NCI-H2029 (cell line): ENCODE data around the gene KCNH4.
"Not testable (repeated sequence)": the region's sequence is repeated elsewhere in the genome, so short reads cannot be mapped to it uniquely, and the experiment has no call there.

Experiments
- DNase-seq: peaks from one replicate; lab custom pipeline; 2025; lab: John Stamatoyannopoulos, UW

KCNH4 gene

DNA sequence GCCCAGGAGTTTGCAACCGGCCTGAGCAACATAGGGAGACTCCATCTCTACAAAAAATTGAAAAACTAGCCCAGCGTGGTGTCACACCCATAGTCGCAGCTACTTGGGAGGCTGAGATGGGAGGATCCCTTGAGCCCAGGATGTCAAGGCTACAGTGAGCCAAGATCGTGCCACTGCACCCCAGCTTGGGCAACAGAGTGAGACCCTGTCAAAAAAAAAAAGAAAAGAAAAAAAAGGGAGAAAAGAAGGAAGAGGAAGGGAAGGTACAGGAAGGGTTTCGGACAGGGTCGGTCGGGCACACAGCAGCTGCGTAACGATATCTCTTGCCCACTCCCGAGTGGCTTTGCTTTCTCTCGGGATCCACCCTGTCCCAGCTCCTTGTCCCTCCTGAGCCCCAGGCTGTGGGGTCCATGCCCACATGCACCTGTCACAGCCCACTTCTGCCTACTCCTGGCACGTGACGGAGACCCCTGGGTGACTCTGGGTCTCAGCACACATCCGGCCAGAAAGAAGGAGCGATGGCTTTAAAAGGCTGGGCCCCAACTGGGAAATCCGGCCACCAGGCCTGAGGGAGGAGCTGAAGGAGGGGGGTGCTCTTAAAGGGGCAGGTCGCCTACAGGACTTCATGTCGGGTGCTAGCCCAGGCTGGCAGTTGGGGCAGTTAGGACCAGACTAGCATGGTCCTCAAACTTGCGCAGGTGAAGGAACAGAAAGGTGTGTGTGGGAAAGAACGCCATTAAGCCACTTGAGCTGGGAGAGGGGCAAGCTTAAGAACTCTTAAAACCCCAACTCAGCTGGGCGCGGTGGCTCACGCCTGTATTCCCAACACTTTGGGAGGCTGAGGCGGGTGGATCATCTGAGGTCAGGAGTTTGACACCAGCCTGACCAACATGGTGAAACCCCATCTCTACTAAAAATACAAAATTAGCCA, 13.3 kb upstream of the KCNH4 start, which contains the start of gene GHDC:
Gene GHDC, minus strand, starts transcription at position 526 of the 931 bp plus-strand sequence. CDS start 913 bp downstream, outside the sequence.
- peak; percentile 64 for DNase-seq

DNA sequence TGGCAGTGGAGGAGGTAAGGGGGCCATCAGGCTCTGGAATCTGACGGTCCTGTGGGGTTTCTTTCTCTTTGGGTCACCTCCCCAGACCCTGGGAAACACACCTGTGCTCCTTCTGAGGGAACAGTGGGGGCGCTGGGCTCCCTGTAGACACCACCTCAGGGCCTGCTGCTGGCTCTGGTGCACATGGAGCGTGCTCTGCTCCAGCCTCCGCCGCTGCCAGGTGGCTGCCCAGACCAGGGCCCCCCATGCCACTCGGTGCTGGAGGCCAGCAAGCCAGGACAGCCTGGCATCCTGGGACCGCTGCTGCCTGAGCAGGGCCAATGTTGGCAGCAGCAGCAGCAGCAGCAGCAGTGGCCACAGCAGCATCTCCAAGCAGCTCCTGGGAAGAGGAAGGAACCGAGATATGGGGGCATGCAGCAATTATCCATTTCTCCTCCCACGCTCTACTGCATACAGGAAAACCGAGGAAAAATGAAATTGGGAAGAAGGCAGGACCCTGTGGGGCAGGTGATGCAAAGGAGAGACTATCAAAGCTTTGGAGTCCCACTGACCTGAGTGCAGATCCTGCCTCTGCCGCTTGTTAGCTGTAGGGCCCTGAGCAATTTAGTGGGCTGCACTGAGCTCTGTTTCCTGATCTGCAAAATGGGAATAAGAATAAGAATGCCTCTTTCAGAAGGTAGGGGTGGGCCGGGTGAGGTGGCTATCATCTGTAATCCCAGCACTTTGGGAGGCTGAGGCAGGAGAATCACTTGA, 12.4 kb upstream of the KCNH4 start:
- DNase-seq, result no peak

DNA sequence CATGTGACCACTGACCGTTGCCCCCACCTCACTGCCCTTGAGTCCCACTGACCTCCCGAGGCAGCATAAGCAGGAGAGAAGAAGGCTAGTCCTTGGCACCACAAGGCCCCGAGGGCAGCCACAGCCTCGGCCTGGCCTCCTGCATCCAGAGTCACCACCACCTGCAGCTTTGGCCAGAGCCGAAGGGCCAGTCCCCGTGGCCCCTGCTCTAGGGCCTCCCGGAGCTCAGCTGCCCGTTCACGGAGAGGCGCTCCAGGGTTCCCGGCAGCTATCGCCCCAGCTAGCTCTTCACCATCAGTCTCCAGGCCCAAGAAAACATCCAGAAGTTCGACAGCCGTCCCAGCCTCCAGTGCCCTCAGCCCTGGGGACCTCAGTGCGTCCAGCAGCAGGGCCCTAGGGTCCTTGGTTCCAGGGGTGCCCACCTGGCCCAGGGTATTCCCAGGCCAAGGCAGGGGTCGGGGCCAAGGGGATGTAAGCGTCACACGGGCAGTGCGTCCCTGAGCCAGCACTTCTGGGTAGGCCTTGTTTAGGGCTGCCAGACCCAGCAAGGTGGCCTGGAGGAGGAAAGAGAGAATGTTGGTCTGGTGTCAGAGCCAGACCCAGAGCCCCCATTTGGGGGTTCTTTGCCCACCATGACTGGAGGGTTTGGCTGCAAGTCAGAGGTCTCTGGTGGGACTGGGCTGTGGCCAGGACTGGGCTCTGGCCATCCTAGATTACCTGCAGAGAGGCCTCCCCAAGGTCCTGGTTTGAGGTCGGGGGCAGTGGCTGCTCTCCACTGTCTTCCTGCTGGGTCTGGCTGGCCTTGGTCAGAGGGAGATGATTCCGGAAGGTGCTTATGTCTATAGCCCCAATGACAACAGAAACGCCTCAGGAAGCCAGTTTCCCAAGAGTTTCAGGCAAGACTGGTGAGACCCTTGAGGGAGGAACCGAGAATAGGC, 11.5 kb upstream of the KCNH4 start:
- no peak for DNase-seq

DNA sequence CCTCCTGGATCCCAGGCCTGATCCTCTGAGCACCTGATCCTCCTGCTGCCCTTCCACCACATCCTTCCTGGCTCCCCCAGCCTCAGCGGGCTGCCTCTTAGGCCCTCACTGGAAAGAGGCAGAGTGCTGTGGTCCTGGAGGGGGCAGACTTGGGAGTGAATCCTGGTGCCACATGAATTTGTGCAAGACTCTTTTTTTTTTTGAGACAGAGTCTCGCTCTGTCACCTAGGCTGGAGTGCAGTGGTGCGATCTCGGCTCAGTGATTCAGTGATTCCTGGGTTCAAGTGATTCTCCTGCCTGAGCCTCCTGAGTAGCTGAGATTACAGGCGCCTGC, 10.3 kb upstream of the KCNH4 start:
- no peak for DNase-seq

DNA sequence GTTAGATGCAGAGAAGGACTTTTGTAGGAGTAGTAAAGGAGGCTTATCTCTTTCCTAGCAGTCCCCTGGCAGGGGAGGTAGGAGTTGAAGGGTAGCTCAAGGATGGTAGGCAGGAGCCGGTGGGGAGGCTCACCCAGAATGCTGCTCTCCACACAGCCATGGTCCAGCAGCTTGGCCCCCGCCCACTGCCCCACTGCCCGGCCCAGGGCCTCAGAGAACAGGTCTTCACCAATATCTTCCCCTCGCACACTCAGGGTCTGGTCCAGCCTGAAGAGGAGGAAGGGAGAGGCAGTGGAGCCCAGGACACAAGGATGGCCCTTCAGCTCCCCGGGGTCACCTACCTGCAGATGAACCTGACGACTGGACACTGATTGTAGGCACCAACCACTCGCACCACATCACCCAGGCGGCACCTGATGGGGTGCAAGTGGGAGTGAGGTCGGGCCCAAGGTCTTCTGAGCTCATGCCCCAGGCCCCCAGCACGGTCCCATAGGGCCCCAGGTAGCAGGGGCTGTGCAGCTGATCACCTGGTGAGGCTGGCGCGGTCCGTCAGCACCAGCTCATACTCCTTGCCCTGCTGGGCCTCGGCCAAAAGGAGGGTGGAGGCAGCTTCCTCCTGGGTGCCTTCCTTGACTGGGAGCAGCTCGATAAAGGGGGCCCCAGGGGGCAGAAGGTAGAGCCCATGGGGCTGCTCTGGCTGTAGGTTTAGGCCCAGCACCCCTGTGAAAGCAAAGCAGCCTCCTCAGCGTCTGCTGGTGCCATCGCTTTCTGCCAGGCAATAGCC, 9.7 kb upstream of the KCNH4 start:
- no peak for DNase-seq

DNA sequence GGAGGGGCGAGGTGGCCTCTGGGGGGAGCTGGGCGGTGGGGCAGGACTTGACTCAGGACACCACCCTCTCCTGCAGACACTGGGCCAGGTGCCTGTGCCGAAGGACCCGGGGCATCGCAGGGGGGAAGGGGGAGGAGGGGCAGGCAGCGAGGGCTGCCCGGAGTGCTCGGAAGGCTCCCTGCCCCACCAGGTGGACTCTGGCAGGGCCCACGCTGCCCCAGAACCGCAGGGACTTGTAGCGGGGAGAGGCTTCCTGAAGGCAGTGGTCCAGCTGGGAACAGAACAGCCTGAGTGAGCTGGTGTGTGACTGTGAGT, 8.7 kb upstream of the KCNH4 start:
- DNase-seq, result no peak

DNA sequence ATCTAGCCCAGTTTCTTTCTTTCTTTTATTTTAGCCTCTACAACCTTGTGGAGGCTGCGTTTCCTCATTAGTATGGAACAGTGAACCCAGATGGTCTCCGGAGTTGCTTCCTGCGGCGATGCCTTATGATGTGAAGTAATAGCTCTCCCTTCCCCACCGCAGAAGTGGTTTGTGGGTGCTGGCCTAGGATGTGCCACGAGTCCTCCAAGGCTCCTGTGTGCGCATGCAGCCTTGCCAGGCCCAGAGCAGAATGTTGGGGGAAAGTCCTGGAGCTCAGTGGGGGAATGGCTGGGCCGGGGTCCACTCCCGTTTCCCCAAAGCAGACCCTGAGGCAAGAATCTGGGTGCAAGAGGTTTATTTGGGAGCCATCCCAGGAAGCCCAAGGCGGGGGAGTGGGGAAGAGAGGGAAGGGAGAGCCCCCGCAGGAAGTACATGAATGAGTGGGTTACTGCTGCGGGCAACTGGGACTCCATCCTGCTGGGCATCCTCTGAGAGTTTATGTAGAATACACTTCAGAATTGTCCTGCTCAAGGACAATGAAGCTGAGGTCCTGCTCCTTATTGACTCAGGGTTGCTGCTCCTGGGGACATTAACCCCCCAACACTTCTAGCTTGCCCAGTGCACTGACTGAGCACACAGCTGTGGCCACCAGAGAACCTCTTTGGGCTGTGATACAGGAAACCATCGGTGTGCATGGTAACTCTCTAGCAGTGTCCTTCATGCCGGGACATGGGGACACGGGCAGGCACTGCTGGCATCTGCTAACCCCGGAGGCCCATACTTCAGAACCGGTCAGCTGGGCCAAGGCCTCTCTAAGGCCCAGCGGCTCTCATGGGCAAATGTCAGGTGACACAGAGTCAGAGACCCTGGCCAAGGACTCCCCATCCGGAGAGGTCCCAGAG, 8.1 kb upstream of the KCNH4 start:
- no peak for DNase-seq

DNA sequence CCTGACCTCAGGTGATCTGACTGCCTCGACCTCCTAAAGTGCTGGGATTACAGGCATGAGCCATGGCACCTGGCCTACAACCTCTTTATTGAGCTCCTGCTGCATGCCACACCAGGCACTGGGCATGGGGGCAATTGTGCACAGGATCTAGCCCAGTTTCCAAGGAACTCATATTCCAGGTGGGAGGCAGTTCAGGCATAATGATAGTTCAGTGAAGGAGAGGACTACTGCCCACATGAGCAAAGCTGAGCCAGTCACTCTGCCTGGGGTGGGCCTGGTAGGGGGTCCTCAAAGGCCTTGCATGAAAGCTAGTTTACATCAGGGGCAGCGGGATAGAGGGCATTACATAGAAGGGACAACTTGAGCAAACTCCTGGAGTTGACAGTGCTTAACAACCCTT, 6.9 kb upstream of the KCNH4 start:
- DNase-seq, result no peak

DNA sequence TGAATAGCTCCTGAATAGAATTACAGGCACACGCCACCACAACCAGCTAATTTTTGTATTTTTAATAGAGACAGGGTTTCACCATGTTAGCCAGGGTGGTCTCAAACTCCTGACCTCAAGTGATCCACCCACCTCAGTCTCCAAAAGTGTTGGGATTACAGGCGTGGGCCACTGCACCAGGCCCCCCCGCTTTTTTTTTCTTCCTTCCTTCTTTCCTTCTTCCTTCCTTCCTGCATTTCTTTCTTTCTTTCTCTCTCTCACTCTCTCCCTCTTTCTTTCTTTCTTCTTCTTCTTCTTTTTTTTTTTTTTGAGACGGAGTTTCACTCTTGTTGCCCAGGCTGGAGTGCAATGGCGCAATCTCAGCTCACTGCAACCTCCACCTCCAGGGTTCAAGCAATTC, 5.2 kb upstream of the KCNH4 start:
- DNase-seq, result not testable (repeated sequence)

DNA sequence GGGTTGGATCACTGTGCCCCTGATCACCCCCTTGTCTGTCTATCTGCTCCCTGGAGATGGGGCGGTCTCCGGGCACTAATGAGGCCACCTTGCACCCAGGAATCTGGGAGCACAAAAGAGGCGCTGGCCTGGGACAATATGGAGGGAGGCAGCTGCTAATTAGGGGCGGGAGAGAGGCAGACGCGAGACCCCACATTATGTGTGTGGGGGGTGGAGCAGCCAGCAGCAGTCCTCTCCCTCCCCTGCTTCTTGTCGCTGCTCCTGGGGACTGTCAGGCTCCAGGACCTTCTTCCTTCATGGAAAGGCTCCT, 4.6 kb upstream of the KCNH4 start:
- DNase-seq, result no peak

DNA sequence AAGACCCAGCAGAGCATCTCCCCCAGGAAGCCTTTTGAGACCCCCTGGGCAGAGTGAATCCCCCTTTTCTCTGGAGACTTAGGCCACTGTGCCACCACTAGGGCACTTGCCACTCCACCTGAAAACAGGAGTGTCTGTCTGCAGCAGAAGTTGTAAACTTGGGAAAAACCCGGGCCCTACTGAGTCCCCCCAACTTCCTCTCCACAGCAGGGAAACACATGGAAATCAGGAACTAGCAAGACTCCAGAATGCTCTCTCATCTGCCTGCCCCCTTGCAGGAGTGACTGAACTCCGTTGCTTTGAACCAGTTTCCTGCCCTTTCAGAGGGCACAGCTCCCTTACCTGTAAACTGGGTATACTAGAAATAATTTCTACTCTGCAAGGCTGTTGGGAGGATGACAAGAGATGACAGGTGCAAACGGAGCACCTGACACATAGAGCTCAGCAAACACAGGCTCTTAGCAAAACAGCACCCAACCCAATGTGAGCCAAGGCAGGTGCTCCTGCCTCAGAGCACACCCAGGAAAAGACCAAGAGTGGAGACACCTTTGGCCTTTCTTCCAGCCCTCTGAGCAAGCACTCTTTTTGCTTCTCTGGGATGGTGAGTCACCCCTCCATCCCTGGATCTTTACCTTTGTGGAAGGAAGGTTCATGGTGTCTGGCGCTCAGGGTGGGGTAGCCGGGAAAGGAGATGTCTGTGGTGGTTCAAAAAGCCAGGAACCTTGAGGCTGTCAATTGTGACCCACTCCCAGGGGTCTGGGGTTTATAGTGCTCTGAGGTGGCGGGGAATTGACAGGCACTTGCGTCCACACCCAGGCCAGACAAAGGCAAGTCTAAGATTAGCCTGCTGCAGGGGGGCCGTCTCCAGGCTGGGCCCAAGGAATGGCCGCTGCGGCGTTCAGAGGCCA, 4.0 kb upstream of the KCNH4 start, which contains the start of gene HCRT:
Gene HCRT, minus strand, starts transcription at position 740 of the 908 bp plus-strand sequence. Its CDS starts 87 bp downstream, at position 653.
- DNase-seq, result peak; percentile 65

DNA sequence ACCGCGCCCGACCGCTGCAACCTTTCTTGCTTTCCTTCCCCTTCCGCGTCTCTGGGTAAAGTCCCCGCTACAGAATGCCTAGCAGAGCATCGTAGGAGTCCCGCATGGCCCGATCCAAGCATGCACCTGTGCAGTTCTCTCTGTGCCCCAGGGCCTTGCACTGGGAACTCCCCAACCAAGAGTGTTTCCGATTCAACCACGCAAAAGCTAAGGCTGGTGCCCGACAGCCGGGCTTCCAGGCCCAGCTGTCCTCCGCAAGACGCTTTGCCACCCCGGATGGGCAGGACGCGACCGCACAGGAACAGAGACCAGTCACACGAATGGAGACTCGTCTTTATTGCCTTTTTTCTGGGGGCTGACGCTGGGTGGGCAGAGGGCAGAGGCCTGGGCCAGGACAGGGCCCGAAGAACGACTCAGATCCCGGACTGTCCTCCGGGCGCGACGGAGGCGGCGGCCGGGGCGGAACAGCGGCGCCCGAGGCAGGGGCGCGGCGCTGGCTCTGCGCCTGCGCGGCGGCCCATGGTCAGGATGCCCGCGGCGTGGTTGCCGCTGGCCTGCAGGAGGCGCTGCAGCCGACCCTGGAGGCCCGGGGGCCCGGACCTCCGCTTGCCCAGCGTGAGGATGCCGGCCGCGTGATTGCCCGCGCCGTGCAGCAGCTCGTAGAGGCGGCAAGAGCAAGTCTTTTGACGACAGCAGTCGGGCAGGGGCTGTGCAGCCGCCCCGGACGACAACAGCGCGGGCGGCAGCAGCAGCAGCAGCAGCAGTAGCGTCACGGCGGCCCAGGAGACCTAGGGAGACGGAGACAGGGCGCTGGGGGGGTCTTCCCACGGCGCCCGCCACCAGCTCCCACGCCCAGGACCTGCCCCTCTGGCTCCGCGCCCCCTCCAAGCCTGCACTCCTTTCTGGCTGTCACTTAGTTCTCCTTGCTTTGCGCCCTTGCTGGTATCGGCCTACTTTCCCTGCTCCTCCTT, 3.1 kb upstream of the KCNH4 start:
- peak; percentile 59 for DNase-seq

DNA sequence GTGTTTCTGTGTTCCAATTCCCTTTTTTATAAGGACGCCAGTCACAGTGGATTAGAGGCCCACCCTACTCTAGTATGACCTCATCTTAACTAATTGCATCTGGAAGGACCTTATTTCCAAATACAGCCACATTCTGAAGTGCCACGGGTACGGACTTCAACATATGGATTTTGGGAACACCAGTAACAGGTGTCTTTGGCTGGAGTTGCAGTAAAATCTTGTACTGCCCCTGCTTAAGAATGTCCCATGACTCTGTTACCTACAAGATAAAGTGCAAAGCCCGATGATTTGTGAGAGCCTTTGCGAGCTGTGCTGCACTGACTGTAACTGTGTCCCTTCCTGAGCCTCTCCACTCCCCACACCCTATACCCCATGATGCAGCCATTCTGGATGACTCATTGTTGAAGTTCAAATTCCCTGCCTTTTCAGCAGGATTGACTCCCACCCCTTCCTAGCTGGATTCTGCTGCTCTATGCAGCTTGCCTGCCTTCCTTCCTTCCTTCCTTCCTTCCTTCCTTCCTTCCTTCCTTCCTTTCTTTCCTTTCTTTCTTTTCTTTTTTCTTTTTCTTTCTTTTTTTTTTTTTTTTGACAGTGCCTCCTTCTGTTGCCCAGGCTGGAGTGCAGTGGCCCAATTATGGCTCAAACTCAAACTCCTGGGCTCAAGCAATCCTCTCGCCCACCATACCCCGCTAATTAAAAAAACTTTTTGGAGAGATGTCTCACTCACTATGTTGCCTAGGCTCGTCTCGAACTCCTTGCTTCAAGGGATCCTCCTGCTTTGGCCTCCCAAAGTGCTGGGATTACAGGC, 2.2 kb upstream of the KCNH4 start:
- no peak for DNase-seq

DNA sequence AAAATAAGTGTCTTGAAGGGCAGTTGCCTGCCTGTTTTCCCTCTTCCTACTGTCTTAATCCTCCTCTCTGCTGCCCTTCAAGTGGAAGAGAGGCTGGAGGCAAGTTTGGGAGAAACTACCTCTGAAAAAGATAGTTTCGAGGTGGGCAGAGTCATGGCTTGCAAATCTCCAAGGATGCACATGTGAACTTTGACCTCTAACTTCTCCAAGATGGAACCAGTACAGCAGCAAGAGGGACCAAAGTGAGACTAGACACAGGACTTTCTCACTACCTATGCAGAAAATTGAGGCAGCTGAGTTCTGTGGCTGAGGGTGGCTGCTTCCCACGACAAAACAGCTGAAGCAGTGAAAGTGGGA, 887 bp upstream of the KCNH4 start:
- DNase-seq, result no peak

DNA sequence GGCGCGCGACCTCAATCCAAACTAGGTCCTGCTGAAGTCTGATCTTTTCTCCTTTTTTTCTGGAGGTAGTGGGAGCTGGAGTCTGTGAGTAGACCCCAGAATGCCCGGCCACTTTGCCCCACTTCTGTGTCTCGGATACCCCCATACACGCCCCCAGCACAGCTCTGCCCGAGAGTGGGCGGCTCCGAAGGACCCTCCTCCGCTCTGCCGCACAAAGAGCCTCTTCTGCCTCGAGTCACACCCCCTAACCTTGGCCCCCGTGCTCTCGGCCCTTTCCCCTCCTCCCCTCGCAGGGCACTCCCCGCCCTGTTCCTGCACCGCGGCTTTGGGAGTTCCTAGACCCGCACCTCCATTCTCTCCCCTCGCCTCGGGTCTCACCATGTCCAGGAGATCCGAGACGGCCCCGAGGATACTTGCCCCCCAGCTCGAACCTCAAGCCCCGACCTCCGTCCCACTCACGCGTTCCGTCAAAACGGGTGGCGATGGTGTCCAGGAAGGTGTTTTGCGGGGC, 476 bp downstream of the KCNH4 start:
- no peak for DNase-seq

DNA sequence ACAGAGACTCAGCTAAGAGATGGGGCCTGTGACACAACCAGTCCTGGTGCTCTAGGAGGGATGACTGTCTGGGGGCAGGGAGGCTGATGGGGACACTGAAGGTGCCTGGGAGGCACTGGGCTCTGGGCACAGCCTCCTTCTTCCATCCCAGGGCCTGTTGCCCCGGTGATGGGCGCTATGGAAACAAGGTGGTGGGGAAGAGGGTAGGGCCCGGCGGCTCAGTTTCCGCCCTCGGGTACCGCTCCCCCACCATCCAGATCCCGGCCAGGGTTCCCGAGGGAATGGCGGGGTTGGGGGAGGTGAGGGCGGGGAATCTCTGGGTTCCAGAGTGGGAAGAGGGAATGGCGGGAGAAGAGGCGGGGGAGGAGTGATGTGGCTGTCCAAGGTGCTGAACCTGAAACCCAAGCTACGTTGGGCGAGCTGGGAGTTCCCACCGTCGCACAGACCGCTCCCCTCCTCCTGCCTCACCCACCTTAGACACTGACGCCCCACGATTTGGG, 981 bp downstream of the KCNH4 start:
- DNase-seq, result no peak

DNA sequence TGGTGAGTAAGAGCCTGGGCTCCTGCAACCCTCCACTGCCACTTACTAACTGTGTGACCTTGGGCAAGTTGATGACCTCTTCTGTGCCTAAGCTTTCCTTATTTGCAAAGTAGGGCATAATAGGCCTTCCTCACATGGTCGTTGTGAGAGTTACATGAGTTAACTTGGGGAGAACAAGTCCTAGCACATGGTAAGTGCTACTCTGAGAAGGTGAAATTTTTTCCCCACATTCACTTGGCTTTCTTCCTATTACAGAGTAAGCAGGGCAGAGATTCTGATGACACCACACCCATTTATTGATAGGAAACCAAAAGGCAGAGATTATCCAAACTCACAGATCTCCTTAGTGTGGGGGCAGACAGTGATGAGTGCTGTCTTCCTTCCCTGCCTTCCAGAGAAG, 1.6 kb downstream of the KCNH4 start:
- DNase-seq, result no peak
